Endothelial cell of umbilical vein (primary cell): ENCODE data around the gene GPSM1. TPM values are rescaled to one million over a fixed set of nuclear protein-coding genes. Genes with fewer than 3 reads are reported as not detected.

Experiments
- BruUV-seq: library from RNA; stranded (reverse); fragments of 400-500 nt; replicated peaks from 2 replicates; lab custom pipeline; 2021; lab: Mats Ljungman, UMichigan
- CTCF ChIA-PET: fragments of 300-600, 350-600 bp; sonication (Branson Sonifier 250); formaldehyde crosslinking; loops from one replicate; lab custom pipeline; 2021; ENCODE audit warnings: antibody characterized with exemption, inconsistent platforms; lab: Charles Lee
- POLR2A ChIA-PET: fragments of 300-600, 350-600 bp; sonication (Branson Sonifier 250); formaldehyde crosslinking; loops from one replicate; lab custom pipeline; 2021; ENCODE audit warnings: antibody characterized with exemption, inconsistent platforms; lab: Charles Lee
- DNase-seq: peaks from one replicate; pipeline ENCODE4 v3.0.0-alpha.2; 2011; ENCODE audit warnings: low read depth, low spot score
- FAIRE-seq: peaks from 2 replicates; lab custom pipeline; 2011; peaks lifted over from hg19 to GRCh38; lab: Jason Lieb, UNC
- H2AFZ ChIP-seq: 2 replicates; pipeline ENCODE4 v1.6.0; 2012; ENCODE audit warnings: low read depth, low read length, control low read depth, inconsistent platforms
- H3K27ac ChIP-seq: 2 replicates; pipeline ENCODE4 v1.5.1; 2011; ENCODE audit warnings: low read depth, mild to moderate bottlenecking, control low read depth, low read length, moderate library complexity; ENCODE audit not compliant: insufficient read depth
- H3K27me3 ChIP-seq, 2 experiments: 2 replicates each; pipeline versions ENCODE4 v1.6.0 to v1.6.1; 2011; ENCODE audit warnings: low read length in 2 of 2, mixed read lengths in 1 of 2; ENCODE audit not compliant: control insufficient read depth in 2 of 2, insufficient read depth in 2 of 2
- H3K36me3 ChIP-seq, 2 experiments: 2 replicates in 1 of 2; 3 replicates in 1 of 2; pipeline ENCODE4 v1.5.1; 2011; ENCODE audit warnings: low read length in 2 of 2, mild to moderate bottlenecking in 1 of 2, moderate library complexity in 1 of 2; ENCODE audit not compliant: control insufficient read depth in 2 of 2, insufficient read depth in 2 of 2; ENCODE audit errors: extremely low read depth in 1 of 2
- H3K4me1 ChIP-seq: 3 replicates; pipeline ENCODE4 v1.5.1; 2011; ENCODE audit warnings: mild to moderate bottlenecking, low read length; ENCODE audit not compliant: control insufficient read depth, insufficient read depth; ENCODE audit errors: extremely low read depth
- H3K4me2 ChIP-seq: 2 replicates; pipeline ENCODE4 v1.6.1; 2011; ENCODE audit warnings: low read length, control low read depth, mixed read lengths; ENCODE audit not compliant: insufficient read depth
- H3K4me3 ChIP-seq, 3 experiments: fragments of 200-600 bp in 1 of 3; sonication (generic), shearing (Covaris generic) in 1 of 3; replicated peaks in 1 of 3; 2 replicates each; pipeline ENCODE4 v1.5.1; 2011 to 2016; ENCODE audit warnings: control low read depth in 3 of 3, low read length in 3 of 3, mild to moderate bottlenecking in 2 of 3, inconsistent platforms in 1 of 3, low read depth in 1 of 3, moderate library complexity in 1 of 3; ENCODE audit not compliant: insufficient read depth in 1 of 3
- H3K79me2 ChIP-seq: 2 replicates; pipeline ENCODE4 v1.6.0; 2012; ENCODE audit warnings: low read length, inconsistent platforms; ENCODE audit not compliant: control insufficient read depth, insufficient read depth
- H3K9ac ChIP-seq: replicated peaks from 2 replicates; pipeline ENCODE3; 2011; ENCODE audit warnings: low read length, control low read depth; ENCODE audit not compliant: insufficient read depth; ENCODE audit errors: extremely low read depth
- H3K9me1 ChIP-seq: replicated peaks from 3 replicates; pipeline ENCODE4 v1.6.0; 2011; ENCODE audit warnings: mild to moderate bottlenecking, low read length; ENCODE audit not compliant: control insufficient read depth, insufficient read depth; ENCODE audit errors: extremely low read depth
- H3K9me3 ChIP-seq: replicated peaks from 2 replicates; pipeline ENCODE4 v1.5.1; 2012; ENCODE audit warnings: low read length, inconsistent platforms; ENCODE audit not compliant: control insufficient read depth, insufficient read depth
- H4K20me1 ChIP-seq: replicated peaks from 2 replicates; pipeline ENCODE3; 2011; ENCODE audit warnings: mild to moderate bottlenecking, low read length; ENCODE audit not compliant: control insufficient read depth, insufficient read depth; ENCODE audit errors: extremely low read depth
- EZH2 ChIP-seq: IDR thresholded peaks from 2 replicates; pipeline ENCODE4 v1.6.1; 2012; ENCODE audit warnings: borderline replicate concordance, low read depth, mild to moderate bottlenecking, moderate library complexity, low read length, inconsistent platforms; ENCODE audit not compliant: severe bottlenecking
- JUN ChIP-seq: IDR thresholded peaks from 2 replicates; pipeline ENCODE4 v1.6.1; 2011; ENCODE audit warnings: borderline replicate concordance, low read depth; ENCODE audit not compliant: insufficient read length, insufficient read depth
- MYC ChIP-seq: IDR thresholded peaks from one replicate; pipeline ENCODE4 v1.6.1; 2011; ENCODE audit warnings: mild to moderate bottlenecking, low read depth, low read length
- POLR2AphosphoS5 ChIP-seq: IDR thresholded peaks from 2 replicates; pipeline ENCODE4 v1.6.1; 2012; ENCODE audit warnings: low read depth, mild to moderate bottlenecking, control low read depth, low read length, moderate library complexity; ENCODE audit not compliant: insufficient read depth
- dilution Hi-C: fragments of 300-500 bp; cut with MboI; formaldehyde crosslinking; loops from one replicate; pipeline ENCODE4 v1.15.0; 2019; ENCODE audit warnings: low sequenced_read_pairs; ENCODE audit not compliant: extremely low pct_ligation_motif_present
- intact Hi-C: fragments of 100-400 bp; cut with micrococcal nuclease; formaldehyde crosslinking; loops from one replicate; pipeline ENCODE4 v1.10.0; 2022
- polyA plus RNA-seq, 4 experiments: library from polyadenylated mRNA; depleted of rRNA in 3 of 4; stranded (reverse) in 3 of 4; unstranded in 1 of 4; fragments of >200 nt; gene quantifications; 2 replicates each; pipeline versions ENCODE4 v1.2.1 to v1.2.3, GENCODE V29; 2011 to 2012; ENCODE audit warnings: missing spikeins in 1 of 4
- total RNA-seq: library from RNA; stranded (reverse); gene quantifications from 2 replicates; pipeline ENCODE4 v1.2.3, GENCODE V29; 2021
- TF ChIP-seq, protein P1 (sequence below): IDR thresholded peaks from 2 replicates; pipeline ENCODE4 v1.6.1; 2011; ENCODE audit not compliant: insufficient read depth, insufficient read length
- TF ChIP-seq, protein P2 (sequence below), 2 donors: IDR thresholded peaks; 1 replicate in 1 of 2; 2 replicates in 1 of 2; pipeline ENCODE4 v1.5.1; 2011; ENCODE audit warnings: low read length in 2 of 2, mild to moderate bottlenecking in 2 of 2, moderate library complexity in 2 of 2, control low read depth in 1 of 2, inconsistent platforms in 1 of 2, low read depth in 1 of 2; ENCODE audit not compliant: insufficient read depth in 1 of 2; ENCODE audit errors: extremely low read depth in 1 of 2

The GPSM1 gene
- total and polyA plus RNA-seq, 2 donors (not counting 3 experiments of a cell fraction or from before 2014, with no cell fraction given): 34.6 to 47.1 TPM

DNA sequence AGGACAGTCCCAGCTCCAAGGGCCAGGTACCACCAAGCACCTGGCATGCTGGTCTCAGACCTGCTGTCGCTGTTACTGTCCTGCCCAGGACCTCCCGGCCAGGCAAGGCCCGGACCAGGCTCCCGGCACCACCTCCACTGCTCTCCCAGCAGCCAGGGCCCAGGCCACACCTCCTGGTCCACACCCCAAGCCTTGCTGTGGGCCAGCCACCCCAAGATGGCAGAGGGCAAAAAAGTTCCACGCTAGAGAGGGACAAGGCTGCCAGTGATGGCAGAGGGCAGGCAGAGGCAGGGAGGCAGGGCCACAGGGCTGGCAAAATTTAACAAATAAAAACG is 35.1 kb downstream of the GPSM1 start:
- H3K9me1 ChIP-seq: no peaks in the 10 kb centered on the region
- TF ChIP-seq EZH2: no peak
- TF ChIP-seq, protein P1, sequence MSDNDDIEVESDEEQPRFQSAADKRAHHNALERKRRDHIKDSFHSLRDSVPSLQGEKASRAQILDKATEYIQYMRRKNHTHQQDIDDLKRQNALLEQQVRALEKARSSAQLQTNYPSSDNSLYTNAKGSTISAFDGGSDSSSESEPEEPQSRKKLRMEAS: no peak
- TF ChIP-seq, protein P2, sequence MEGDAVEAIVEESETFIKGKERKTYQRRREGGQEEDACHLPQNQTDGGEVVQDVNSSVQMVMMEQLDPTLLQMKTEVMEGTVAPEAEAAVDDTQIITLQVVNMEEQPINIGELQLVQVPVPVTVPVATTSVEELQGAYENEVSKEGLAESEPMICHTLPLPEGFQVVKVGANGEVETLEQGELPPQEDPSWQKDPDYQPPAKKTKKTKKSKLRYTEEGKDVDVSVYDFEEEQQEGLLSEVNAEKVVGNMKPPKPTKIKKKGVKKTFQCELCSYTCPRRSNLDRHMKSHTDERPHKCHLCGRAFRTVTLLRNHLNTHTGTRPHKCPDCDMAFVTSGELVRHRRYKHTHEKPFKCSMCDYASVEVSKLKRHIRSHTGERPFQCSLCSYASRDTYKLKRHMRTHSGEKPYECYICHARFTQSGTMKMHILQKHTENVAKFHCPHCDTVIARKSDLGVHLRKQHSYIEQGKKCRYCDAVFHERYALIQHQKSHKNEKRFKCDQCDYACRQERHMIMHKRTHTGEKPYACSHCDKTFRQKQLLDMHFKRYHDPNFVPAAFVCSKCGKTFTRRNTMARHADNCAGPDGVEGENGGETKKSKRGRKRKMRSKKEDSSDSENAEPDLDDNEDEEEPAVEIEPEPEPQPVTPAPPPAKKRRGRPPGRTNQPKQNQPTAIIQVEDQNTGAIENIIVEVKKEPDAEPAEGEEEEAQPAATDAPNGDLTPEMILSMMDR (IDR thresholded peaks at IDR 0.05; ENCODE audit: extremely low read depth in 1 of 2, insufficient read depth in 1 of 2, low read depth in 1 of 2, low read length in 2 of 2): no peak
- TF ChIP-seq MYC: no peak
- no peak for TF ChIP-seq JUN
- no peak for TF ChIP-seq POLR2AphosphoS5
- no peak overlapping the region for H2AFZ ChIP-seq
- DNase-seq (no peak), FAIRE-seq (no peak)
- H3K4me1 ChIP-seq: peaks cover 7% of the 10 kb centered on the region
- BruUV-seq: TSS peak; percentile 51
- no peak overlapping the region for H3K4me3 ChIP-seq
- H4K20me1 ChIP-seq: no peaks in the 10 kb centered on the region
- no peaks in the 10 kb centered on the region for H3K9me3 ChIP-seq
- H3K79me2 ChIP-seq: peaks cover 3% of the 10 kb centered on the region
- no peak overlapping the region for H3K9ac ChIP-seq
- no peak overlapping the region for H3K27ac ChIP-seq
- ChIA-PET CTCF (interaction anchor here (0.6 to 2.4 kb wide), 9 partner anchors 8 to 269 kb away, joined by 3 to 27 read pairs (median 4); no protein-coding TSS in a partner anchor), POLR2A (interaction anchor here (1.2 kb wide), 1 partner anchor 17 kb away, joined by 5 read pairs; no protein-coding TSS in a partner anchor)
- H3K27me3 ChIP-seq: no peaks in the 10 kb centered on the region
- intact Hi-C loops: loop anchor here (2.0 kb wide), 1 partner anchor 350 kb away; the partner anchor contains the start of gene DIPK1B
- H3K4me2 ChIP-seq: no peak overlapping the region
- H3K36me3 ChIP-seq: no peaks in the 10 kb centered on the region
- dilution Hi-C loops: no loop called here
